ENCODE measurements around the gene CACNA2D4. TPM values are rescaled to one million over a fixed set of nuclear protein-coding genes. Genes with fewer than 3 reads are reported as not detected.

The CACNA2D4 gene
- total and polyA plus RNA-seq, 2 of the 13 experiments (the other 11 are each of a cell fraction or from before 2014, with no cell fraction given), result 14.2 to 136 TPM

GRCh38 chr12:1913377-1914113 is 4.9 kb downstream of the CACNA2D4 start:
- POLR2A ChIA-PET, result no interaction called here
- no peak overlapping the region for H3K9ac ChIP-seq (ENCODE audit: insufficient read depth, low read depth, low read length)
- intact Hi-C loops (cut with micrococcal nuclease; ENCODE audit: unreplicated experiment), result no loop called here
- no peak for FAIRE-seq
- no peak for TF ChIP-seq ZFP82 (CRISPR knock-in tag; IDR thresholded peaks at IDR 0.05; ENCODE audit: borderline replicate concordance)
- no peak for TF ChIP-seq YY1 (IDR thresholded peaks at IDR 0.05; ENCODE audit: insufficient read depth, insufficient replicate concordance, low read depth, low read length)
- TF ChIP-seq BCL6 (CRISPR knock-in tag; IDR thresholded peaks at IDR 0.05), result no peak
- H3K79me2 ChIP-seq (ENCODE audit: insufficient read depth, low read length), result no peaks in the 10 kb centered on the region
- H3K36me3 ChIP-seq (replicated peaks in 1 of 2; ENCODE audit: control insufficient read depth in 1 of 2, insufficient read depth in 2 of 2, low read length in 2 of 2), result no peaks in the 10 kb centered on the region
- no peak overlapping the region for H2AFZ ChIP-seq (ENCODE audit: low read length)
- 14% methylated on average over 5 of the region's 12 CpGs for WGBS (ENCODE audit: low lambda C conversion rate)
- H3K9me3 ChIP-seq (ENCODE audit: low read length), result no peaks in the 10 kb centered on the region
- no peak overlapping the region for H3K4me2 ChIP-seq (ENCODE audit: low read depth, low read length)
- H3K4me1 ChIP-seq (ENCODE audit: insufficient read depth, low read length), result peaks cover 13% of the 10 kb centered on the region; the same call in 1 of the 2 replicates
- no TSS peak for BruUV-seq (replicated peaks)
- DNase-seq (ENCODE audit: low spot score), result no peak
- H3K4me3 ChIP-seq (replicated peaks in 1 of 3; ENCODE audit: insufficient read depth in 1 of 3, low read depth in 2 of 3, low read length in 3 of 3), result no peak overlapping the region
- H3K27me3 ChIP-seq (ENCODE audit: control insufficient read depth in 1 of 2, insufficient read depth in 2 of 2, low read length in 2 of 2), result peaks cover 10 to 48% of the 10 kb centered on the region in 2 experiments; a peak in 4 of 5 replicates
- H4K20me1 ChIP-seq (ENCODE audit: insufficient read depth, low read length), result no peaks in the 10 kb centered on the region
- CTCF ChIA-PET (ENCODE audit: low intra/inter-chr PET ratio, low total read pairs), result no interaction called here
- no peak; the same call in 2 of the 3 replicates for ATAC-seq
- in situ Hi-C loops (cut with HindIII; ENCODE audit: extremely low pct_ligation_motif_present, low pct_unique_long_range_greater_than_20kb), result no loop called here
- no peak overlapping the region for H3K27ac ChIP-seq (ENCODE audit: extremely low read length, insufficient read depth, low read length)

- DNase-seq (ENCODE audit: low spot score), result no peak
- H3K79me2 ChIP-seq (ENCODE audit: insufficient read depth, low read length), result no peaks in the 10 kb centered on the region
- POLR2A ChIA-PET, result no interaction called here
- H4K20me1 ChIP-seq (ENCODE audit: insufficient read depth, low read length), result no peaks in the 10 kb centered on the region
- no TSS peak for BruUV-seq (replicated peaks)
- no peak overlapping the region for H3K4me3 ChIP-seq (replicated peaks in 1 of 3; ENCODE audit: insufficient read depth in 1 of 3, low read depth in 2 of 3, low read length in 3 of 3)
- intact Hi-C loops (cut with micrococcal nuclease; ENCODE audit: unreplicated experiment) (no loop called here), in situ Hi-C loops (cut with HindIII; ENCODE audit: extremely low pct_ligation_motif_present, low pct_unique_long_range_greater_than_20kb) (no loop called here)
- CTCF ChIA-PET (ENCODE audit: low intra/inter-chr PET ratio, low total read pairs), result no interaction called here
- H3K9ac ChIP-seq (ENCODE audit: insufficient read depth, low read depth, low read length), result no peak overlapping the region
- ATAC-seq, result peak; percentile 68
- peaks cover 8 to 42% of the 10 kb centered on the region in 2 experiments; a peak in 4 of 5 replicates for H3K27me3 ChIP-seq (ENCODE audit: control insufficient read depth in 1 of 2, insufficient read depth in 2 of 2, low read length in 2 of 2)
- H2AFZ ChIP-seq (ENCODE audit: low read length), result no peak overlapping the region
- H3K36me3 ChIP-seq (replicated peaks in 1 of 2; ENCODE audit: control insufficient read depth in 1 of 2, insufficient read depth in 2 of 2, low read length in 2 of 2), result no peaks in the 10 kb centered on the region
- TF ChIP-seq FOSL2 (CRISPR knock-in tag; IDR thresholded peaks at IDR 0.05) (peak; percentile 56), ZNF484 (CRISPR knock-in tag; IDR thresholded peaks at IDR 0.05; ENCODE audit: borderline replicate concordance, low read depth) (no peak)
- no peak for FAIRE-seq
- H3K4me2 ChIP-seq (ENCODE audit: low read depth, low read length), result no peak overlapping the region
- 41% methylated on average over 12 of the region's 18 CpGs for WGBS (ENCODE audit: low lambda C conversion rate)
- no peak overlapping the region for H3K27ac ChIP-seq (ENCODE audit: extremely low read length, insufficient read depth, low read length)
- peaks cover 9% of the 10 kb centered on the region; the same call in 1 of the 2 replicates for H3K4me1 ChIP-seq (ENCODE audit: insufficient read depth, low read length)
- no peaks in the 10 kb centered on the region for H3K9me3 ChIP-seq (ENCODE audit: low read length)
Measured at GRCh38 chr12:1912580-1913376, 5.7 kb downstream of the CACNA2D4 start.
